ENCODE data around the gene MRTFB.

DNA sequence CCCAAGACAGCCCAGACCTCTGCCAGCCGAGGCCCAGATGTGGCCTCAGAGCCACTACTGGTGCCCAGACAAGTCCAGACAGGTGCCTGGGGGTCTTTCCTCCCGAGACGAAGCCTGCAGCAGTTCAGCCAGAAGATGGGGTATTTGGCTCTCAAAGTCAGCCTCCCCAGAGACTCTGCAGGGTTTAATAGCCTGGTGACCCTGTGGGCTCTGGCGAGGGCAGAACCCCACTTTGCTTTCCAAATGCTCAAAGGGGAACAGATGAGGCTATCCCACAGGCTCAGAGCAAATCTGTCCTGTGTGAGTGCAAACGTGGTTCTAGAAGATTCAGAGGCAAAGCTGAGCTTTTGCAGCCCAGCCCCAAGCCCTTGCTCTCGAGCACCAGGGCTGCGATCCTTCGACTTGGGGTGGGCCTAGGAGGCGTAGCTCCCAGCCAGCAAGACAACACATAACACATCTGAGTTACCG lies 236.0 kb downstream of the MRTFB start:
- TF ChIP-seq, protein P1, sequence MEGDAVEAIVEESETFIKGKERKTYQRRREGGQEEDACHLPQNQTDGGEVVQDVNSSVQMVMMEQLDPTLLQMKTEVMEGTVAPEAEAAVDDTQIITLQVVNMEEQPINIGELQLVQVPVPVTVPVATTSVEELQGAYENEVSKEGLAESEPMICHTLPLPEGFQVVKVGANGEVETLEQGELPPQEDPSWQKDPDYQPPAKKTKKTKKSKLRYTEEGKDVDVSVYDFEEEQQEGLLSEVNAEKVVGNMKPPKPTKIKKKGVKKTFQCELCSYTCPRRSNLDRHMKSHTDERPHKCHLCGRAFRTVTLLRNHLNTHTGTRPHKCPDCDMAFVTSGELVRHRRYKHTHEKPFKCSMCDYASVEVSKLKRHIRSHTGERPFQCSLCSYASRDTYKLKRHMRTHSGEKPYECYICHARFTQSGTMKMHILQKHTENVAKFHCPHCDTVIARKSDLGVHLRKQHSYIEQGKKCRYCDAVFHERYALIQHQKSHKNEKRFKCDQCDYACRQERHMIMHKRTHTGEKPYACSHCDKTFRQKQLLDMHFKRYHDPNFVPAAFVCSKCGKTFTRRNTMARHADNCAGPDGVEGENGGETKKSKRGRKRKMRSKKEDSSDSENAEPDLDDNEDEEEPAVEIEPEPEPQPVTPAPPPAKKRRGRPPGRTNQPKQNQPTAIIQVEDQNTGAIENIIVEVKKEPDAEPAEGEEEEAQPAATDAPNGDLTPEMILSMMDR (IDR thresholded peaks at IDR 0.05) = no peak
- TF ChIP-seq POLR2A (IDR thresholded peaks at IDR 0.05) = no peak
